Right atrium auricular region (tissue), 2 donors: ENCODE measurements around the gene CD209. TPM values are rescaled to one million over a fixed set of nuclear protein-coding genes. Genes with fewer than 3 reads are reported as not detected.

Experiments used
- DNase-seq: peaks from one replicate; pipeline ENCODE4 v3.0.0-alpha.2; 2019; ENCODE audit warnings: low spot score
- H3K27ac ChIP-seq, 2 donors: fragments of 200-600 bp; sonication (generic); 1 replicate in 1 of 2; 2 replicates in 1 of 2; pipeline ENCODE4 v1.5.1; 2016 to 2019
- H3K27me3 ChIP-seq, 2 donors: fragments of 200-600 bp; sonication (generic); one replicate each; pipeline versions ENCODE4 v1.5.1 to v1.6.0; 2017 to 2019
- H3K36me3 ChIP-seq: fragments of 200-600 bp; sonication (generic); one replicate; pipeline ENCODE4 v1.5.1; 2016
- H3K4me1 ChIP-seq, 2 donors: fragments of 200-600 bp; sonication (generic); one replicate each; pipeline versions ENCODE4 v1.5.1 to v1.6.0; 2017 to 2019
- H3K4me3 ChIP-seq, 2 donors: fragments of 200-600 bp; sonication (generic); 1 replicate in 1 of 2; 2 replicates in 1 of 2; pipeline ENCODE4 v1.5.1; 2017 to 2019; ENCODE audit warnings: mild to moderate bottlenecking in 1 of 2, moderate library complexity in 1 of 2
- H3K9me3 ChIP-seq, 2 donors: fragments of 200-600 bp; sonication (generic); one replicate each; pipeline ENCODE4 v1.5.1; 2019
- total RNA-seq, 2 donors: library from RNA; depleted of rRNA; stranded (reverse); fragments of >200 nt; gene quantifications; one replicate each; pipeline ENCODE4 v1.1.0, GENCODE V29; 2016
- TF ChIP-seq, protein P1 (sequence below), 2 donors: fragments of 200-600 bp; sonication (generic); IDR thresholded peaks; one replicate each; pipeline ENCODE4 v1.5.1; 2019; ENCODE audit warnings: antibody characterized with exemption in 2 of 2

Gene CD209
- total RNA-seq, 2 donors from 2014 or later, result 0.59 to 4.3 TPM

- H3K27ac ChIP-seq, result peak overlapping the region in 1 of 2 donors; percentile 42
Measured at GRCh38 chr19:7706955-7707456, 40.3 kb downstream of the CD209 start.

DNA sequence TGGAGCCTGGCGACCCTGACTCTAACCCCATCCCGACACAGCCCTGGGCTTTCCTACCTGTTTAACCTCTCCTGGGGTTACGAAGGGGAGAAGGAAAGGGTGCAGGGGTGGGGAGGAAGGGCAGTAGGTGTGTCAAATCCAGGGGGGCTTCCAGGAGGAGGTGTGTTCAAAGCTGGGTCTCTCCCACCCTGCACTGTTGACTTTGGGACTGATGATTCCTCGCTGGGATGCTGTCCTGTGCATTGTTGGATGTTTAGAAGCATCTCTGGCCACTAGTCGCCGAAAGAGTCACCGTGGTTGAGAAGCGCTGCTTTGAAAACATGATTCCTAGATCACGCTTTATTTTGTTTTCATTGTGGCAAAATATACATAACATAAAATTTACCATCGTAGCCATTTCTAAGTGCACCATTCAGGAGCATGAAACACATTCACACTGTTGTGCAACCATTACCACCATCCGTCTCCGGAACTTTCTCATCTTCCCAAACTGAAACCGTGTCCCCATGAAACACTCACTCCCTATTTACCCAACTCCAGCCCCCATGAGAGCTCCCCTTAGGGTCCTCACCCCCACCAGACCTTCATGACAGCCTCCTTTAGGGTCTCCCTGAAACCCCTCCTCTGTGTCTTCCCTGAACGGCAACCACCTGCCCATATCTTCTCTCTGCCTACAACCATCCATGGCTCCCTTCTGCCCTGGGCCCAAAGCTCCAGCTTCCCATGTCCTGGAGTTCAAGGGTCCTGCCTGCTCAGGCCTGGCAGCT is 41.0 kb downstream of the CD209 start:
- Histone ChIP-seq H3K9me3 (no peaks in the 10 kb centered on the region), H3K27me3 (no peaks in the 10 kb centered on the region), H3K36me3 (no peaks in the 10 kb centered on the region)

More at GRCh38 chr19:7706955-7707456, 40.3 kb downstream of the CD209 start:
- H3K36me3 ChIP-seq, result no peaks in the 10 kb centered on the region
- TF ChIP-seq, protein P1, sequence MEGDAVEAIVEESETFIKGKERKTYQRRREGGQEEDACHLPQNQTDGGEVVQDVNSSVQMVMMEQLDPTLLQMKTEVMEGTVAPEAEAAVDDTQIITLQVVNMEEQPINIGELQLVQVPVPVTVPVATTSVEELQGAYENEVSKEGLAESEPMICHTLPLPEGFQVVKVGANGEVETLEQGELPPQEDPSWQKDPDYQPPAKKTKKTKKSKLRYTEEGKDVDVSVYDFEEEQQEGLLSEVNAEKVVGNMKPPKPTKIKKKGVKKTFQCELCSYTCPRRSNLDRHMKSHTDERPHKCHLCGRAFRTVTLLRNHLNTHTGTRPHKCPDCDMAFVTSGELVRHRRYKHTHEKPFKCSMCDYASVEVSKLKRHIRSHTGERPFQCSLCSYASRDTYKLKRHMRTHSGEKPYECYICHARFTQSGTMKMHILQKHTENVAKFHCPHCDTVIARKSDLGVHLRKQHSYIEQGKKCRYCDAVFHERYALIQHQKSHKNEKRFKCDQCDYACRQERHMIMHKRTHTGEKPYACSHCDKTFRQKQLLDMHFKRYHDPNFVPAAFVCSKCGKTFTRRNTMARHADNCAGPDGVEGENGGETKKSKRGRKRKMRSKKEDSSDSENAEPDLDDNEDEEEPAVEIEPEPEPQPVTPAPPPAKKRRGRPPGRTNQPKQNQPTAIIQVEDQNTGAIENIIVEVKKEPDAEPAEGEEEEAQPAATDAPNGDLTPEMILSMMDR (IDR thresholded peaks at IDR 0.05), result no peak
- no peak for DNase-seq
- H3K27me3 ChIP-seq, result no peaks in the 10 kb centered on the region
- no peak overlapping the region for H3K4me3 ChIP-seq
- H3K9me3 ChIP-seq, result no peaks in the 10 kb centered on the region
- no peaks in the 10 kb centered on the region for H3K4me1 ChIP-seq

DNA sequence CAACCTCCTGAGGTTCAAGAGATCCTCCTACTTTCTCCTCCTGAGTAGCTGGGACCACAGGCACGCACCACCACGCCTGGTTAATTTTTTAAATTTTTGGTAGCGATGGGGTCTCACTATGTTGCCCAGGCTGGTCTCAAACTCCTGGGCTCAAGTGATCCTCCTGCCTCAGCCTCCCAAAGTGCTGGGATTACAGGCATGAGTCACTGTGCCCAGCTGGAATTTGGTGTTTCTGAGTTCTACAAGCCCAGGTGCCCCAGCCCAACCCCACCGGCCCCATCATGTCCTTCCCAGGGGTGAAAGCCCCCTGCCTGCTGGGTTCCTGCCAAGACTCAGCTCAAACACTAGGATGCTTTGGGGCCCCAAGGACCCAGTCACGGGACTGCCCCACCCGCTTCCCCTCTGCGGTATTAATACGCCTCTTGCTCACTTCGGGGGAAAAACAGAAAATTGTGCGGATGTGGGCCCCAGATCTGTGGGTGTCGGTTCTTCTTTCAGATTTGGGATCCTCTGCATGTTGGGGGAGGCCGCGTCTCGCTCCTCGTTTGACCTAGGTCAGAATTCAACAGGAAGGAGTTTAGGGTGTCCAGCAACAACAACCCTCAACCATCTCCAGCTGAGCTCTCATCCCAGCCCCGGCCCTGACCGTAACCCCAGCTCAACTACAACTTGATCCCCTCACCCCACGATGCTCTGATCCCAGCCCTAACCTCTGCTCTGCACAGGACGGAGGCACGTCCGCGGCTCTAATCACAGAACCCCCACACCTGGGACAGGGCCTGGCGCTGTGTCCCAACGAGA is 41.7 kb downstream of the CD209 start:
- H3K9me3 ChIP-seq, result no peaks in the 10 kb centered on the region
- TF ChIP-seq, protein P1 (IDR thresholded peaks at IDR 0.05), result no peak
- peak; percentile 64 for DNase-seq
- H3K4me3 ChIP-seq, result no peak overlapping the region
- no peaks in the 10 kb centered on the region for H3K27me3 ChIP-seq
- peak overlapping the region in 1 of 2 donors; percentile 16 for H3K27ac ChIP-seq
- H3K4me1 ChIP-seq, result no peaks in the 10 kb centered on the region
- no peaks in the 10 kb centered on the region for H3K36me3 ChIP-seq

More for the DNA sequence above, 41.0 kb downstream of the CD209 start:
- Histone ChIP-seq H3K27ac (peak overlapping the region in 1 of 2 donors; percentile 42), H3K4me1 (no peaks in the 10 kb centered on the region), H3K4me3 (no peak overlapping the region)
- no peak for DNase-seq
- TF ChIP-seq, protein P1 (IDR thresholded peaks at IDR 0.05), result no peak

DNA sequence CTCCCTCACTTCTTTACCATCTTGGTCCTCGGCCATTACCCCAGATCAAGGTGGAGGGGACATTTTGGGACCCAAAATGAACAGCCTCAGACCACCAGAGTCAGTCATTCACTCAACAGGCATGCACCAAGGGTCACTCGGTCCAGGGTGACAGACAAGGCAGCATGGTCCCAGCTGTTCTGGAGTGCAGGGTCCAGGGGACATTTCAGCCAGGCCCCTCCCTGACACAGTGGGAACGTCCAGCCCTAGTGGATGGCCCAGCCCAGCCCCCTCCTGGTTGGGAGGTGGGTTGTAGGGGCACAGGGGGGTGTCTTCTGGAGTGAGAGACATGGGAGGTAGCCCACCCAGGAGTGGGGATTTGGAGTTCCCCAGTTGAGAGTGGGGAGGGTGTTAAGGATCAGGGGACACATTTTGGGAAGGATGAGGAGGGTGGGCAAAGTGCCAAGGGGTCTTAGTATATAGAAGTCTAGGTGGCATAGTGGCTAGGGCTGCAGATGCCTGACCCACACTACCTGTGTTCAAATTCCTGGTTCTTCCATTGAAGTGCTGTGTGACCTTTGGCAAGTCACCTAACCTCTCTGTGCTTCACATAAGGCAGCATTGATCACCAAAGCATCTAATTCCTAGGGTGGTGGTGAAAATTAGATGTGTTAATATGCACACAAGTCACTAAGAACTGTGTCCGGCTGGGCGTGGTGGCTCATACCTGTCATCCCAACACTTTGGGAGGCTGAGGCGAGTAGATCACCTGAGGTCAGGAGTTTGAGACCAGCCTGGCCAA is 42.9 kb downstream of the CD209 start:
- no peaks in the 10 kb centered on the region for H3K36me3 ChIP-seq
- no peaks in the 10 kb centered on the region for H3K9me3 ChIP-seq
- DNase-seq, result no peak
- TF ChIP-seq, protein P1 (IDR thresholded peaks at IDR 0.05), result no peak
- no peaks in the 10 kb centered on the region for H3K4me1 ChIP-seq
- no peak overlapping the region for H3K4me3 ChIP-seq
- no peak overlapping the region for H3K27ac ChIP-seq
- H3K27me3 ChIP-seq, result no peaks in the 10 kb centered on the region

- H3K4me1 ChIP-seq, result no peaks in the 10 kb centered on the region
- no peaks in the 10 kb centered on the region for H3K36me3 ChIP-seq
- H3K27ac ChIP-seq, result no peak overlapping the region
- TF ChIP-seq, protein P1 (IDR thresholded peaks at IDR 0.05), result no peak
- H3K4me3 ChIP-seq, result no peak overlapping the region
- no peak for DNase-seq
- no peaks in the 10 kb centered on the region for H3K27me3 ChIP-seq
- no peaks in the 10 kb centered on the region for H3K9me3 ChIP-seq
Measured at GRCh38 chr19:7703332-7703731, 44.0 kb downstream of the CD209 start.
